ENCODE data around the gene ITGBL1. TPM values are rescaled to one million over a fixed set of nuclear protein-coding genes. Genes with fewer than 3 reads are reported as not detected.

ITGBL1 gene
- total and polyA plus RNA-seq, 2 of the 4 experiments (the other 2 are of a cell fraction): 22.2 to 24.2 TPM

GRCh38 chr13:101552286-101552685 lies 99.8 kb downstream of the ITGBL1 start:
- Histone ChIP-seq H2AK5ac (ENCODE audit: low read depth, low read length) (no peak overlapping the region), H4K91ac (ENCODE audit: insufficient read depth, low read depth, low read length) (no peak overlapping the region), H3K79me1 (ENCODE audit: low read depth in 1 of 2, low read length in 2 of 2) (no peaks in the 10 kb centered on the region), H3K27me3 (ENCODE audit: control insufficient read depth, insufficient read depth, low read length) (no peaks in the 10 kb centered on the region), H2AFZ (replicated peaks; ENCODE audit: low read length, poor library complexity) (no peak overlapping the region), H3K56ac (ENCODE audit: extremely low read depth, insufficient read depth, low read length) (no peak overlapping the region), H3K36me3 (ENCODE audit: control insufficient read depth, insufficient read depth, low read length) (no peaks in the 10 kb centered on the region), H3K23ac (ENCODE audit: low read depth, low read length) (no peak overlapping the region), H3K14ac (replicated peaks; ENCODE audit: low read depth, low read length) (no peak overlapping the region), H3K27ac (ENCODE audit: insufficient read depth, low read length) (no peak overlapping the region), H4K20me1 (ENCODE audit: insufficient read depth, low read length) (no peaks in the 10 kb centered on the region), H2BK20ac (ENCODE audit: low read depth, low read length) (no peak overlapping the region), H3K9ac (ENCODE audit: low read depth, low read length) (no peak overlapping the region), H3K18ac (ENCODE audit: low read depth, low read length) (no peak overlapping the region), H3K9me3 (ENCODE audit: control insufficient read depth, insufficient read depth, low read length) (no peaks in the 10 kb centered on the region), H4K8ac (ENCODE audit: low read depth in 2 of 2, low read length in 2 of 2) (no peak overlapping the region), H4K5ac (ENCODE audit: low read depth, low read length) (no peak overlapping the region; the same call in 1 of the 2 replicates), H3K4me3 (ENCODE audit: insufficient read depth, low read depth, low read length) (no peak overlapping the region), H3K4ac (ENCODE audit: low read depth, low read length) (no peak overlapping the region), H2BK15ac (ENCODE audit: low read depth, low read length) (no peak overlapping the region), H3K4me1 (ENCODE audit: control insufficient read depth, insufficient read depth, low read length) (peaks cover 5% of the 10 kb centered on the region), H2AK9ac (replicated peaks; ENCODE audit: low read depth, low read length, poor library complexity) (no peak overlapping the region), H3K9me1 (ENCODE audit: insufficient read depth, low read length) (no peaks in the 10 kb centered on the region), H2BK120ac (ENCODE audit: low read depth, low read length) (no peak overlapping the region), H2BK5ac (ENCODE audit: low read depth, low read length, poor library complexity, severe bottlenecking) (no peak overlapping the region), H3K4me2 (ENCODE audit: low read depth, low read length) (peak overlapping the region; percentile 15; the same call in 1 of the 2 replicates)
- intact Hi-C loops (cut with micrococcal nuclease): no loop called here
- no peak for ATAC-seq (ENCODE audit: low read depth)
- no TSS peak for BruUV-seq (replicated peaks)
- dilution Hi-C loops (cut with HindIII; ENCODE audit: low sequenced_read_pairs, unreplicated experiment): no loop called here
- DNase-seq: no peak
- CTCF ChIA-PET: no interaction called here
- POLR2A ChIA-PET (ENCODE audit: unreplicated experiment): no interaction called here
- WGBS, 2 experiments (ENCODE audit: extremely low coverage in 2 of 2, insufficient read length in 1 of 2): no CpG with 5 or more reads among the region's 1 CpG
- no peak for TF ChIP-seq RCOR1 (IDR thresholded peaks at IDR 0.05; ENCODE audit: insufficient replicate concordance, low read length)
- TF ChIP-seq BHLHE40 (IDR thresholded peaks at IDR 0.05; ENCODE audit: low read depth, low read length): no peak
- TF ChIP-seq CHD1 (IDR thresholded peaks at IDR 0.05; ENCODE audit: low read depth, low read length): no peak
- no peak for TF ChIP-seq FOS (IDR thresholded peaks at IDR 0.05; ENCODE audit: low read depth, low read length)
- TF ChIP-seq MAZ (IDR thresholded peaks at IDR 0.05; ENCODE audit: borderline replicate concordance, low read depth, low read length): no peak
- no peak for TF ChIP-seq CTCF (conservative IDR thresholded peaks at IDR 0.05; ENCODE audit: low read depth, low read length)
- no peak for TF ChIP-seq ELK1 (IDR thresholded peaks at IDR 0.05; ENCODE audit: borderline replicate concordance, low read depth, low read length)
- no peak for TF ChIP-seq MXI1 (IDR thresholded peaks at IDR 0.05; ENCODE audit: borderline replicate concordance, low read depth, low read length)
- TF ChIP-seq USF2 (IDR thresholded peaks at IDR 0.05; ENCODE audit: low read depth, low read length): no peak
- TF ChIP-seq SMC3 (IDR thresholded peaks at IDR 0.05; ENCODE audit: low read depth, low read length): no peak
- no peak for TF ChIP-seq MAFK (IDR thresholded peaks at IDR 0.05; ENCODE audit: low read depth, low read length)
- TF ChIP-seq RAD21 (IDR thresholded peaks at IDR 0.05; ENCODE audit: low read length): no peak
- TF ChIP-seq RFX5 (IDR thresholded peaks at IDR 0.05; ENCODE audit: low read depth, low read length): no peak
- in situ Hi-C loops (cut with MboI; ENCODE audit: low sequenced_read_pairs): no loop called here

All from IMR-90 (cell line).